ENCODE measurements around the gene SERTAD2.

- TF ChIP-seq CTCF (IDR thresholded peaks at IDR 0.05) (no peak), POLR2A (IDR thresholded peaks at IDR 0.05) (no peak)
These were observed 25.3 kb upstream of the SERTAD2 start for GRCh38 chr2:64678771-64679590.
